CD4-positive, alpha-beta T cell (primary cell): Measurements from ENCODE around the gene OSBPL1A. TPM values are rescaled to one million over a fixed set of nuclear protein-coding genes. Genes with fewer than 3 reads are reported as not detected.
"Not testable (repeated sequence)": the region's sequence is repeated elsewhere in the genome, so short reads cannot be mapped to it uniquely, and the experiment has no call there.

Source experiments
- ATAC-seq: fragments of 200-7000 bp; cut with Tn5 transposase; one replicate; pipeline ENCODE4 v1.10.0; 2022; ENCODE audit warnings: mild to moderate bottlenecking; ENCODE audit not compliant: poor library complexity
- CTCF ChIA-PET: fragments of 350-600 bp; sonication (Branson Sonifier 250); formaldehyde crosslinking; loops from one replicate; lab custom pipeline; 2021; ENCODE audit warnings: antibody characterized with exemption, inconsistent platforms; lab: Charles Lee
- POLR2A ChIA-PET: fragments of 350-600 bp; sonication (Branson Sonifier 250); formaldehyde crosslinking; loops from one replicate; lab custom pipeline; 2021; ENCODE audit warnings: antibody characterized with exemption, inconsistent platforms; lab: Charles Lee
- DNase-seq, 14 experiments: peaks; one replicate each; pipeline ENCODE4 v3.0.0-alpha.2; 2013 to 2020; ENCODE audit warnings: mixed read lengths in 2 of 14
- H3K27ac ChIP-seq, 2 donors: one replicate each; pipeline versions ENCODE4 v1.5.1 to v1.7.0; 2013; ENCODE audit warnings: low read length in 2 of 2, low read depth in 1 of 2, mild to moderate bottlenecking in 1 of 2
- H3K27me3 ChIP-seq, 2 experiments: 1 replicate in 1 of 2; 2 replicates in 1 of 2; pipeline versions ENCODE4 v1.6.1 to v1.7.0; 2013; ENCODE audit warnings: low read length in 2 of 2, control low read depth in 1 of 2, mild to moderate bottlenecking in 1 of 2, moderate library complexity in 1 of 2; ENCODE audit not compliant: insufficient read depth in 2 of 2, control insufficient read depth in 1 of 2
- H3K36me3 ChIP-seq: one replicate; pipeline ENCODE4 v1.6.1; 2013; ENCODE audit warnings: low read length, control low read depth; ENCODE audit not compliant: insufficient read depth
- H3K4me1 ChIP-seq: one replicate; pipeline ENCODE4 v1.6.1; 2013; ENCODE audit warnings: low read length, control low read depth; ENCODE audit not compliant: insufficient read depth
- H3K4me3 ChIP-seq: one replicate; pipeline ENCODE4 v1.5.1; 2013; ENCODE audit warnings: mild to moderate bottlenecking, low read length, moderate library complexity
- H3K9me3 ChIP-seq, 2 experiments: 1 replicate in 1 of 2; 2 replicates in 1 of 2; pipeline versions ENCODE4 v1.6.1 to v1.7.0; 2013; ENCODE audit warnings: low read length in 2 of 2, mild to moderate bottlenecking in 2 of 2, control low read depth in 1 of 2, moderate library complexity in 1 of 2; ENCODE audit not compliant: control insufficient read depth in 1 of 2, insufficient read depth in 1 of 2
- H3K27ac Mint-ChIP-seq: one replicate; pipeline ENCODE4 v1.8.0; 2020; ENCODE audit warnings: mixed read lengths
- H3K27me3 Mint-ChIP-seq: one replicate; pipeline ENCODE4 v1.8.0; 2021; ENCODE audit warnings: mixed read lengths
- H3K36me3 Mint-ChIP-seq: one replicate; pipeline ENCODE4 v1.8.0; 2021; ENCODE audit warnings: low read depth, mixed read lengths
- H3K4me1 Mint-ChIP-seq: one replicate; pipeline ENCODE4 v1.8.0; 2021; ENCODE audit warnings: low read depth, mixed read lengths
- H3K4me3 Mint-ChIP-seq: one replicate; pipeline ENCODE4 v1.8.0; 2020; ENCODE audit warnings: mild to moderate bottlenecking, mixed read lengths
- H3K9me3 Mint-ChIP-seq: one replicate; pipeline ENCODE4 v1.8.0; 2020; ENCODE audit warnings: mixed read lengths
- intact Hi-C, 2 experiments: fragments of 100-400 bp; cut with DNase I in 1 of 2; cut with micrococcal nuclease in 1 of 2; formaldehyde crosslinking; loops; one replicate each; pipeline versions ENCODE4 v1.15.1 to v1.9.0; 2023 to 2025; cut with DNase I, micrococcal nuclease
- total RNA-seq, 174 experiments: library from RNA in 2 of 174; stranded (reverse) in 2 of 174; gene quantifications; one replicate each; pipeline ENCODE4 v1.2.3 and lab custom pipeline; 2021 to 2026
- TF ChIP-seq, protein P1 (sequence below): fragments of 200-600 bp; IDR thresholded peaks from one replicate; pipeline ENCODE4 v1.8.0; 2022; ENCODE audit warnings: antibody characterized with exemption, mild to moderate bottlenecking

Gene OSBPL1A
- total RNA-seq, 2 experiments from 2014 or later, result 2.7 TPM

GRCh38 chr18:24157855-24158254, 239.8 kb downstream of the OSBPL1A start:
- Mint-ChIP-seq H3K36me3 (no peaks in the 10 kb centered on the region), H3K4me3 (no peak overlapping the region), H3K4me1 (no peaks in the 10 kb centered on the region), H3K9me3 (no peaks in the 10 kb centered on the region), H3K27me3 (no peaks in the 10 kb centered on the region), H3K27ac (no peak overlapping the region)
- intact Hi-C loops, result no loop called here
- no peak overlapping the region for H3K27ac ChIP-seq
- CTCF ChIA-PET, result no interaction called here
- TF ChIP-seq, protein P1, sequence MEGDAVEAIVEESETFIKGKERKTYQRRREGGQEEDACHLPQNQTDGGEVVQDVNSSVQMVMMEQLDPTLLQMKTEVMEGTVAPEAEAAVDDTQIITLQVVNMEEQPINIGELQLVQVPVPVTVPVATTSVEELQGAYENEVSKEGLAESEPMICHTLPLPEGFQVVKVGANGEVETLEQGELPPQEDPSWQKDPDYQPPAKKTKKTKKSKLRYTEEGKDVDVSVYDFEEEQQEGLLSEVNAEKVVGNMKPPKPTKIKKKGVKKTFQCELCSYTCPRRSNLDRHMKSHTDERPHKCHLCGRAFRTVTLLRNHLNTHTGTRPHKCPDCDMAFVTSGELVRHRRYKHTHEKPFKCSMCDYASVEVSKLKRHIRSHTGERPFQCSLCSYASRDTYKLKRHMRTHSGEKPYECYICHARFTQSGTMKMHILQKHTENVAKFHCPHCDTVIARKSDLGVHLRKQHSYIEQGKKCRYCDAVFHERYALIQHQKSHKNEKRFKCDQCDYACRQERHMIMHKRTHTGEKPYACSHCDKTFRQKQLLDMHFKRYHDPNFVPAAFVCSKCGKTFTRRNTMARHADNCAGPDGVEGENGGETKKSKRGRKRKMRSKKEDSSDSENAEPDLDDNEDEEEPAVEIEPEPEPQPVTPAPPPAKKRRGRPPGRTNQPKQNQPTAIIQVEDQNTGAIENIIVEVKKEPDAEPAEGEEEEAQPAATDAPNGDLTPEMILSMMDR, result no peak
- DNase-seq, result no peak
- no peak overlapping the region for H3K4me3 ChIP-seq
- H3K4me1 ChIP-seq, result no peaks in the 10 kb centered on the region
- H3K27me3 ChIP-seq, result no peaks in the 10 kb centered on the region
- no peaks in the 10 kb centered on the region for H3K36me3 ChIP-seq
- no peak for ATAC-seq
- POLR2A ChIA-PET, result no interaction called here
- no peaks in the 10 kb centered on the region for H3K9me3 ChIP-seq

GRCh38 chr18:24153397-24153796, 244.2 kb downstream of the OSBPL1A start:
- TF ChIP-seq, protein P1, result no peak
- Mint-ChIP-seq H3K4me3 (no peak overlapping the region), H3K36me3 (no peaks in the 10 kb centered on the region), H3K4me1 (no peaks in the 10 kb centered on the region), H3K27ac (no peak overlapping the region), H3K9me3 (no peaks in the 10 kb centered on the region), H3K27me3 (no peaks in the 10 kb centered on the region)
- ATAC-seq, result no peak
- intact Hi-C loops, result no loop called here
- H3K27ac ChIP-seq, result no peak overlapping the region
- CTCF ChIA-PET, result no interaction called here
- no peaks in the 10 kb centered on the region for H3K9me3 ChIP-seq
- DNase-seq, result no peak
- no peaks in the 10 kb centered on the region for H3K36me3 ChIP-seq
- H3K4me3 ChIP-seq, result no peak overlapping the region
- no peaks in the 10 kb centered on the region for H3K27me3 ChIP-seq
- H3K4me1 ChIP-seq, result no peaks in the 10 kb centered on the region
- POLR2A ChIA-PET, result no interaction called here

DNA sequence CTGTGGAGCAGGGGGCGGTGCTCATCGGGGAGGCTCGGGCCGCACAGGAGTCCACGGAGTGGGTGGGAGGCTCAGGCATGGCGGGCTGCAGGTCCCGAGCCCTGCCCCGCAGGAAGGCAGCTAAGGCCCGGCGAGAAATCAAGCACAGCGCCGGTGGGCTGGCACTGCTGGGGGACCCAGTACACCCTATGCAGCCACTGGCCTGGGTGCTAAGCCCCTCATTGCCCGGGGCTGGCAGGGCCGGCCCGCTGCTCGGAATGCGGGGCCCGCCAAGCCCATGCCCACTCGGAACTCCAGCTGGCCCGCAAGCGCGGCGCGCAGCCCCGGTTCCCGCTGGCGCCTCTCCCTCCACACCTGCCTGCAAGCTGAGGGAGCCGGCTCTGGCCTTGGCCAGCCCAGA, 248.0 kb downstream of the OSBPL1A start:
- POLR2A ChIA-PET, H3K27ac ChIP-seq, CTCF ChIA-PET, H3K36me3 ChIP-seq, H3K4me3 ChIP-seq, H3K27me3 ChIP-seq, H3K9me3 Mint-ChIP-seq, H3K4me3 Mint-ChIP-seq, H3K27ac Mint-ChIP-seq, H3K4me1 Mint-ChIP-seq, H3K9me3 ChIP-seq, DNase-seq, H3K27me3 Mint-ChIP-seq, intact Hi-C loops, H3K4me1 ChIP-seq, H3K36me3 Mint-ChIP-seq, ATAC-seq: not testable (repeated sequence)

- H3K9me3 ChIP-seq, result no peaks in the 10 kb centered on the region
- intact Hi-C loops, result no loop called here
- TF ChIP-seq, protein P1, result no peak
- Mint-ChIP-seq H3K36me3 (no peaks in the 10 kb centered on the region), H3K4me1 (peaks cover 16% of the 10 kb centered on the region), H3K27ac (no peak overlapping the region), H3K4me3 (no peak overlapping the region), H3K27me3 (peaks cover 31% of the 10 kb centered on the region), H3K9me3 (no peaks in the 10 kb centered on the region)
- H3K27me3 ChIP-seq, result peaks cover 0 to 20% of the 10 kb centered on the region in 2 experiments
- peaks cover 17% of the 10 kb centered on the region for H3K4me1 ChIP-seq
- no peak overlapping the region for H3K4me3 ChIP-seq
- ATAC-seq, result no peak
- DNase-seq, result no peak
- H3K36me3 ChIP-seq, result no peaks in the 10 kb centered on the region
- no peak overlapping the region for H3K27ac ChIP-seq
- ChIA-PET POLR2A (interaction anchor here (0.6 kb wide), 1 partner anchor 120 kb away, joined by 3 read pairs; no protein-coding TSS in a partner anchor), CTCF (no interaction called here)
Observed at GRCh38 chr18:24142376-24142775, 255.2 kb downstream of the OSBPL1A start.
